ENCODE data around the gene PCMTD2.
"Not testable (repeated sequence)": the region's sequence is repeated elsewhere in the genome, so short reads cannot be mapped to it uniquely, and the experiment has no call there.

- TF ChIP-seq, protein P1, sequence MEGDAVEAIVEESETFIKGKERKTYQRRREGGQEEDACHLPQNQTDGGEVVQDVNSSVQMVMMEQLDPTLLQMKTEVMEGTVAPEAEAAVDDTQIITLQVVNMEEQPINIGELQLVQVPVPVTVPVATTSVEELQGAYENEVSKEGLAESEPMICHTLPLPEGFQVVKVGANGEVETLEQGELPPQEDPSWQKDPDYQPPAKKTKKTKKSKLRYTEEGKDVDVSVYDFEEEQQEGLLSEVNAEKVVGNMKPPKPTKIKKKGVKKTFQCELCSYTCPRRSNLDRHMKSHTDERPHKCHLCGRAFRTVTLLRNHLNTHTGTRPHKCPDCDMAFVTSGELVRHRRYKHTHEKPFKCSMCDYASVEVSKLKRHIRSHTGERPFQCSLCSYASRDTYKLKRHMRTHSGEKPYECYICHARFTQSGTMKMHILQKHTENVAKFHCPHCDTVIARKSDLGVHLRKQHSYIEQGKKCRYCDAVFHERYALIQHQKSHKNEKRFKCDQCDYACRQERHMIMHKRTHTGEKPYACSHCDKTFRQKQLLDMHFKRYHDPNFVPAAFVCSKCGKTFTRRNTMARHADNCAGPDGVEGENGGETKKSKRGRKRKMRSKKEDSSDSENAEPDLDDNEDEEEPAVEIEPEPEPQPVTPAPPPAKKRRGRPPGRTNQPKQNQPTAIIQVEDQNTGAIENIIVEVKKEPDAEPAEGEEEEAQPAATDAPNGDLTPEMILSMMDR (IDR thresholded peaks at IDR 0.05) = not testable (repeated sequence)
- TF ChIP-seq POLR2A (IDR thresholded peaks at IDR 0.05) = not testable (repeated sequence)
These were observed 31.1 kb downstream of the PCMTD2 start for GRCh38 chr20:64286447-64287263.
